ENCODE data around the gene ASIP.
A peak's percentile ranks its signal among the peaks of the same experiment; 100 is the strongest.
"Not testable (repeated sequence)": the region's sequence is repeated elsewhere in the genome, so short reads cannot be mapped to it uniquely, and the experiment has no call there.

Gene ASIP

DNA sequence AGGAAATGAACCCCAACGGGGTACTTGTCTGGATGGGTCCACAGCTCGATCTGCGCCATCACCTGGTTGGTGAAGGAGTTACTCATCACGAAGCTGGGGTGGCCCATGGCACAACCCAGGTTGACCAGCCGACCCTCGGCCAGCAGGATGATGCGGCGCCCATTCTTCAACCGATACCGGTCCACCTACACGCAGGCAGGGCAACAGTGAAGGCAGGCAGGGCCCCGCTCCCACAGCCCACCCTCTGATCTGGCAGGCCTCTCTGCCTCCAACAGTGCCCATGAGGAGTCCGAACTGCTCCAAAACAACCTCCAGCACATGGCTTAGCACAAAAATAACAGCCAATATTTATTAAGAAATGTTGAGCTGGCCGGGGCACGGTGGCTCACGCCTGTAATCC is 44.2 kb downstream of the ASIP start:
- DNase-seq (ENCODE audit: low read depth), result no peak

DNA sequence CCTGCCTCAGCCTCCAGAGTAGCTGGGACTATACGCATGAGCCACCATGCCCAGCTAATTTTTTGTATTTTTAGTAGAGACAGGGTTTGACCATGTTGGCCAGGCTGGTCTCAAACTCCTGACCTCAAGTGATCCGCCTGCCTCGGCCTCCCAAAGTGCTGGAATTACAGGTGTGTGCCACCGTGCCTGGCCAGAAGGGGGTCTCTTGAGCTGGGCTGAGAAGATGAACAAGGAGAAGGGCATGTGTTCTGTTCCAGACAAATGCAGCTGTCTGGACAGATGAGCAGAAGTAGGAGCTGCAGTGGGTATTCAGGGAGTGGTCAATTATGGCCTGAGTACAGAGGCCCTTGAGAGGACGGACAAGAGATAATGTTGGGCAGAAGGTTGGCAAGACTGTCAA is 46.3 kb downstream of the ASIP start:
- DNase-seq (ENCODE audit: low read depth), result not testable (repeated sequence)

DNA sequence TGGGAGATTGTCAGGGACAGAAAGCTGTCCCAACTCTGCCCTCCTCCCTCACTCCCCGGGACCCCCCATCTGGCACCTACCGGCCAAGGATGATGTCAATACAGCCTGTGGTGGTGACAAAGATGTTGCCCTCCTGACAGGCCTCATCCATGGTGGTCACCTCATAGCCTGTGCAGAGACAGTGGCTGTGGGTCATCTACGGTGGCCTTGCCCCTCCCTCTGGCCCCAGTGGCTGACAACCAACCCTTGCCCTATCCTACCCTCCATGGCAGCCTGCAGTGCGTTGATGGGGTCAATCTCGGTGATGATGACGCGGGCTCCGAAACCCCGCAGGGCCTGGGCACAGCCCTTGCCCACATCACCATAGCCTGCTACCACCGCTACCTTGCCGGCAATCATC is 49.2 kb downstream of the ASIP start:
- DNase-seq (ENCODE audit: low read depth), result no peak

DNA sequence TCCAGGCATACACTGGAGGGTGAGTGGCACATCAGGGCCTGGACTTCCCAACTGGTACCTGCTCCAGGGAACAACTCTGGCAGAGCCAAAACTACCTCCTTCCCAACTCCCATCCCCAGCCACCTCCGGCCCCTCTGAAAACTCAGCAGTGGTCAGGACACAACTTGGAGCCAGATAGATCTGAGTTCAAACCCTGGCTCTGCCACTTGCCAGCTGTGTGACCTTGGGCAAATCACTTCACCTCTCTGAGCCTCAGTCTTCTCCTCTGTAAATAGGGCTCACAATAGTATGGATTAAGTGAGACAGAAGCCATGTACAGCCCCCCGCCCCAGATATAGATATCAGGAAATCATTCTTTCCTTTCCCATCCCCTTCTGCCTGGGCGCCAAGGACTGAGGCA is 51.3 kb downstream of the ASIP start:
- DNase-seq (ENCODE audit: low read depth), result no peak

DNA sequence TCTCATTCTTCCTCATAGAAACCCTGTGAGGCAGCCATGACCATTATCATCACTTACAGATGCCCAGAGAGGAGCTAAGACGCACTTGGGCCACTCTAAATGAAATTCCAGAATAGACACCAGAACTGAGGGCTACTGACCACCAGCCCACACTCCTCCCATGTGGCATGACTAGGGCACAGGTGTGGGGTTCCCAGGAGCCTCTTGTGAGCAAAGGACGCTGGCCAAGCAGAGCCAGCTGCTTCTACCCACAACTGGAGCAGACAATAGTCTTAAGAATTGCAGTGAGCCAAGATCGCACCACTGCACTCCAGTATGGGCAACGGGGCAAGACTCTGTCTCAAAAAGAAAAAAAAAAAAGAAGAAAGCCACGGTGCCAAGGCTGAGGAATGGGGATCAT is 51.9 kb downstream of the ASIP start:
- no peak for DNase-seq (ENCODE audit: low read depth)

DNA sequence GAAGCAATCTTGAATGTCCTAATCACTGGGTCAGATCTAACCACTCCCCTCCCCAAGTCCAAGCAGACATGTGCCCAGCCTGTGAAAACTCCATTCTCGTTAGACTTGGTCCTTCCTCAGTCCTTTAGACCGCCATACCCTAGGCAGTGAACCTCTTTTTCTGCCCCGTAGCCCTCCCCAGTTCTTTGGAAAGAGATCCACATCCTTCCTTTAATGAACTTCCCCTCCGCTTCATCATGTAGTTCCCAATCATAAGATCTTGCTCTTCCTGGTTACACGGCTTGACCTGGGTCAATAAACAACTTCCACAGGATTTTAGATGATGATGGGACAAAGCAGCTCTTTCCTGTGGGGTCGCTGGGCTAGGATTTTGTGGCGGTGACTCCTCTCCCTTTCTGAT is 52.4 kb downstream of the ASIP start:
- DNase-seq (ENCODE audit: low read depth), result no peak

DNA sequence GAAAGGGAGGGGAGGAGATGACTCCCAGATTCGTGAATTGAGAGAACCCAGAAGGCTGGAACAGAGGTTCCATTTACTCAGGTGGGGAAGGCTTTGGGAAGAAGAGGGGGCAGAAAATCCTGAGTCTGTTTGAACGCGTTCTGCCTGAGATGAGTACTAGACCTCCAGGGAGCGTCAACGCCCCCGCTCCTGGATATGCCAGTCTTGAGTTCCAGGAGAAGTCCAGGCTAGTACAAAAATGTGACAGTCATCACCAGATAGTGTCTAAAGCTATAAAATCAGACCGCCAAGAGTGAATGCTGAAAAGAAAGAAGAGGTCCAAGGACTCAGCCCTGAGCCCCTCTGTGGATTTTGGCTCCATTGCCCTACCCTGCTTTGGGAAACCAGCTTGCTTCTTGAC is 53.3 kb downstream of the ASIP start:
- no peak for DNase-seq (ENCODE audit: low read depth)

DNA sequence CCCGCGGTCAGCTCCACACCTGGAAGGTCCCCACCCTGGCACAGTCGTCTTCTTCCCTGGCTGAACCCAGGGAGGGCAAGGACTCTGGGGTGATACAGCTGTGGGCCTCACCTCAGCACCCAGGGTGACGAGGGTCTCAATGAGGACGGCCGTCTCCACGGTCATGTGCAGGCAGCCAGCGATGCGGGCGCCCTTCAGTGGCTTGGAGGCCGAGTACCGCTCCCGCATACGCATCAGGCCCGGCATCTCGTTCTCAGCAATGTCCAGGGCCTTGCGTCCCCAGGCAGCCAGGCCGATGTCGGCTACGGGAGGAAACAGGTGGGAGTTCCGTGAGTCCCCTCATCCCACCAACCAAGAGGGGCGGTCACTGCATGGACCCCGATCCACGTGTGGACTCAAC is 54.1 kb downstream of the ASIP start:
- DNase-seq (ENCODE audit: low read depth), result no peak

DNA sequence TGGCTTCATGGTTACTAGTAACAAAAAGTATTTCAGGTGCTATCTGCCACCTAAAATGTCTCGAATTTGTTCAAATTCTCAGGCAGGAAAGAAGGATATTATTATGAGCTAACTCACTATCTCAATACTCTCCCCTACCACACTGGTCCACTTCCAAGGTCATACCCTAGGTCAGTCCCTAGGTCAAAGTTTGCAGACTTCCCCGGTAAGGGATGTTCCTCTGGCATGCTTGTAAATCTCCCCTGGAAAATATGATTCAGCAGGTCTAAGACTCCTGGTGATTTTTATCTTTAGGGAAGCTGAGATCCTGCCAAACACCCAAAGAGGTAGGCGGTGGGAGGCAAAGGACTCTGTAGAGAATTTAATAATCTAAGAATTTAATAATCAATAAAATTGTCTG is 55.2 kb downstream of the ASIP start:
- no peak for DNase-seq (ENCODE audit: low read depth)

DNA sequence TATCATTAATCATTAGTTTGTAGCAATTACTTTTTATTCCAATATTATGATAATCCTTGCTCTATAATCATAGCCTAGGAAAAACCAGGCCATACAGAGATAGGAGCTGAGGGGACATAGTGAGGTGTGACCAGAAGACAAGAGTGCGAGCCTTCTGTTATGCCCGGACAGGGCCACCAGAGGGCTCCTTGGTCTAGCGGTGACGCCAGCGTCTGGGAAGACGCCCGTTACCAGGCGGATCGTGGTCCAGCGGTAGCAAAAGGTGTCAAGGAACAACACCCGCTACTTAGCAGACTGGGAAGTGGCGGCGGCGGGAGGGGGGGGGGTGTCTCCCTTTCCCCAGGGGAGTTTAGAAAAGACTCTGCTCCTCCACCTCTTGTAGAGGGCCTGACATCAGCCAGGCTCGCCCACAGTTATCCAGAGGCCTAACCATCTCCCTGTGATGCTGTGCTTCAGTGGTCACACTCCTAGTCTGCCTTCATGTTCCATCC is 57.1 kb downstream of the ASIP start:
- DNase-seq (ENCODE audit: low read depth), result not testable (repeated sequence)

DNA sequence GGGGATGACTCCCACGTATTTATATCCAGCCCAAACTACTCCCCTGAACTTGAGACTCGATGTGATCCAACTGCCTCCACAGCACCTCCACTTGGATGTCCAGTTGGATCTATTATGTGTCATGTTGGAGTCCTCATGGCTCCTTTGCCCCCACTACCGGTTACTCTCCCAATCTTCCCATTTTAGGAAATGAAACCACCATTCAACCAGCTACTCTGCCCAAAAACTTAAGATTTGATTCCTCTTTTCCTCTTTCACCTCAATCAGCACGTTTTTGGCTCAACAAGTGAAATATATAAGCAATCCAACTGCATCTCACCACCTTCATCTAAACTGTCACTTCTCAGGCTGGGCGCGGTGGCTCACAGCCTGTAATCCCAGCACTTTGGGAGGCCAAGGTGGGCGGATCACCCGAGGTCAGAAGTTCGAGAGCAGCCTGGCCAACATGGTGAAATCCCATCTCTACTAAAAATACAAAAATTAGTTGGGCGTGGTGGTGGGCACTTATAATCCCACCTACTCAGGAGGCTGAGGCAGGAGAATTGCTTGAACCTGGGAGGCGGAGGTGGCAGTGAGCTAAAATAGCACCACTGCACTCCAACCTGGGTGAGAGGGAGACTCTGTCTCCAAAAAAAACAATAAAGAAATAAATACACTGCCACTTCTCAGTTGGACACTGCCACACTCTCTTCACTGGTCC is 58.5 kb downstream of the ASIP start:
- no peak for DNase-seq (ENCODE audit: low read depth)

DNA sequence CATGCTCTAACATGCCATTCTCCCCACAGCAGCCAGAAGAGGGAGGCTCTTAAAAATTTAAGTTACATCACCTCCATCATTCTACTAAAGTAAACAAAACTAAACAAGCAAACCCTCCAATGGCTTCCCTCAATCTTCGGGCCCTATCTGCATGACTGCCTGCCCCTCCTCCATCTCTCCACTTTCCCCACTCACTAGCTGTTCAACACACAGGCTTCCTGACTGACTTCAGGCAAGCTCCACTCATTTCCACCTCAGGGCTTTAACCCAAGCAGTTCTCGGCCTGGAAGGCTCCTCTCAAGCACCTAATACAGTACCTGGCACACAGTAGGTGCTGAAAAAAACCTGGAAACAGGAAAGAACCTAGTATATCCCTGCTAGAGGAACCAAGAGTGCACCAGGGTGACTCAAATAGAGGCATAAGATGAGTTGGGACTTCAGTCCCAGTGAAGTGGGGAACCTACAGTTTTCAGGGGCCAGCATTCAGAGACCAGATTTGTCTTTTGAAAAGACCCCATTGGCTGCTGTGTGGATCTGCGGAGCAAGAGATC is 59.1 kb downstream of the ASIP start:
- DNase-seq (ENCODE audit: low read depth), result no peak

DNA sequence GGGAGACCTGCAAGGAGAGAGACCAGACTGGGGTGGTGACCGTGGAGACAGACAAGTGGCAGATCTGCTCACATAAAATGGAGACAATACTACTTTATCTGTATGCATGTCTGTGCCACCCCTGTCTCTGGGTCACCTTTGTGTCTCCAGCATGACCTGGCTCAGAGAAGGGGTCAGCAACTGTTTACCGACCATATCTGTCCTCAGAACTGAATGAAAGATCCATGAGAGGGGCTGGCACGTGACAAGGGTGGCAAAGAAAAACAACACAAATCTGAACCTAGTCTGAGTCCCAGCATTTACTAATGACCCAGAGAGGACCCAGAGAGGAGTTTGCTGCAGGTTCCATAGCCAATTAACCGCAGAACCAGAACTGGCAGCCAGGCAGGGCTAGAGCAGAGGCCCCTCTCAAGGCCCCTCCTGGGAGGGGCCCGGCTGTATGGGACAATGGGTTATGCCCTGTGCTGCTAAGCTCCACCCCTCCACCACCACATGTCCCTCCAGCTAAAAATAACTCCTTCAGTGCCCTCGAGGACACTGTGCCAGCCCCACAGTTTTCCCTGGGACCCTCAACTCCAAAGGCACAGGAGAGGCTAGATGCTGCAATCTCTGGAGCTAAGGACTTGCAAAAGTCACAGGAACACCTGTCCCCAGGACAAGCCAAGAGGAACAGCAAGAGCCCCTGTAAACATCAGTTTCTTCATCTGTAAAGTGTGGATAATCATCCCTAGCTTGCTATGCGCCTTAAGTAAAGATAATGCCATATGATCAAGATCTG is 59.8 kb downstream of the ASIP start:
- no peak for DNase-seq (ENCODE audit: low read depth)

DNA sequence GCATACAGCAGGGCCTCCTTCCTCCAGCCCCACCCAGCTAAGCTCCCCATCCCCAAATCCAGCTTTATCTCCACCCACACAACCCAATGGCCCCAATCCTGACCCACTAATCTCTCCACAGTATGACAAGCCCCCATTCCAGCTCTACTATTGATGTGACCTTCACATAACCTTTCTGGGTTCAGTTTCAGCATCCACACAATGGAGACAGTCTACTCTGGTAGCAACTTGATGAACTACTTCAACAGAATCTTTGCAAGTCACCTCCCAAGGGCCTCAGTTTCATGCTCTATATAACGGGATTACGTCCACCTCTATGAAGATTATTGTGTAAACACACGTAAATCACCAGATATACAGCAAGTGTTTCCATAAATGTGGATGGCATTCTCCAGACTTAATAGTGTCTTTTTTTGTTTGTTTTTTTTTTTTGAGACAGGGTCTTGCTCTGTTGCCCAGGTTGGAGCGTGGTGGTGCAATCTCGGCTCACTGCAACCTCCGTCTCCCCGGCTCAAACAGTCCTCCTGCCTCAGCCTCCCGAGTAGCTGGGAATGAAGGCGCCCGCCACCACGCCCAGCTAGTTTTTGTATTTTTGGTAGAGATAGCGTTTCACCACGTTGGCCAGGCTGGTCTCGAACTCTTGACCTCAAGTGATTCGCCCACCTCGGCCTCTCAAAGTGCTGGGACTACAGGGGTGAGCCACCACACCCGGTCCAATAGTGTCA is 60.5 kb downstream of the ASIP start:
- DNase-seq (ENCODE audit: low read depth), result no peak

DNA sequence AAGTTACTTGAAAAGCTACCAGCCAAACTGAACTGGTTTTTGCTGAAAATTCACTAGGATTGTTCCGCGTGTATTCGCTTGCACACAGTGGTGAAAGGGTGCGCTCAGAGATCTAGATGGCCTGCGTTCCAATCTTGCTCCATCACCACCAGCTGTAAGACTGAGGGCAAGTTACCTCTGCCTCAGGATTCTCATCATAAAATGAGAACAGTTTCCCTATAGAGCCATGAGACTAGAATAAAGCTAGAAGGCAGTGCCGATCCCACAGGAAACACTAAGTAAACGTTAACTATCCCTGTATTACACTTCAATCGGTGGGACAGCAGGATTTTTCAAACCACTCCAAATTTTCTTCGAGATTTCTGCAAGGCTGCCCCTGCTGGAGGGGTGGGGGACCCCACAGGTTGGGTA is 61.1 kb downstream of the ASIP start:
- no peak for DNase-seq (ENCODE audit: low read depth)

DNA sequence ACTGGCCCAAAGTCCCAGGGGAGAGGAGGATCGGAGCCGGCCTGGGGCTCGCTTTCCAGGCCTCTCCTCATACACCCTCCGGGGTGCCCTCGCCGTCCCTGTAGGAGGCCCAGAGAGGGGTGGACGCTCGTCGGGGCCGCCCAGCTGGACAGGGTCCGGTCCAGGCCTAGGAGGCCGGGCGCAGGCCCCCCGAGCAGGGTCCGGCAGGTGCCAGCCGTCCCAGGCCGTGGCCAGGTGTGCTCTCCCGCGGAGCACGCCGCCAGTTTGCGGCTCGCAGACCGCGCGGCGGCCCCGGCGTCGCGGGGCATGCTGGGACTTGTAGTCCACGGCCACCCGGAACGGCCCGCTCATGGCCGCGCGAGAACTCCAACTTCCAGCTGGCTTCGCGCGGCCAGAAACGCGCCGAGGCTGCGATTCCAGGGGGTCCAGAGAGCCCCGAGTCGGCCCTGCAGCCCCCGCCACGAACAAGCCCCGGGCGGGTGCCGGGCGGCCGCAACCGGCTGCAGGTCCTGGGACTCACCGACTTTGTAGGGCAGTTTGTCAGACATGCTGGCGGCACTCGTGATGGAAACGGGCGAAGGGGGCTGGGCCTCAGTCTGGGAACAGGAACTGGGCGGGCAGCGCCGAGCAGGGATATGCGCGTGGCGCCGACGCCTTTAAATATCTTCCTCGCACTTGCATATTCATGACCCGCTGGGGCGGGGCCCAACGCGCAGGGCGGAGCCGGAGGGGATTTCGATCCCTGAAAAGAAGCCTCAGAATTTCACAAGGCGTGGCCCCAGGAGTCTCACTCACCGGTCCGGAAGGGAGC is 61.7 kb downstream of the ASIP start, which contains the start of gene AHCY:
Gene AHCY, minus strand, starts transcription at position 633 of the 811 bp plus-strand sequence. Its CDS starts 85 bp downstream, at position 548.
- peak; percentile 96 for DNase-seq (ENCODE audit: low read depth)

DNA sequence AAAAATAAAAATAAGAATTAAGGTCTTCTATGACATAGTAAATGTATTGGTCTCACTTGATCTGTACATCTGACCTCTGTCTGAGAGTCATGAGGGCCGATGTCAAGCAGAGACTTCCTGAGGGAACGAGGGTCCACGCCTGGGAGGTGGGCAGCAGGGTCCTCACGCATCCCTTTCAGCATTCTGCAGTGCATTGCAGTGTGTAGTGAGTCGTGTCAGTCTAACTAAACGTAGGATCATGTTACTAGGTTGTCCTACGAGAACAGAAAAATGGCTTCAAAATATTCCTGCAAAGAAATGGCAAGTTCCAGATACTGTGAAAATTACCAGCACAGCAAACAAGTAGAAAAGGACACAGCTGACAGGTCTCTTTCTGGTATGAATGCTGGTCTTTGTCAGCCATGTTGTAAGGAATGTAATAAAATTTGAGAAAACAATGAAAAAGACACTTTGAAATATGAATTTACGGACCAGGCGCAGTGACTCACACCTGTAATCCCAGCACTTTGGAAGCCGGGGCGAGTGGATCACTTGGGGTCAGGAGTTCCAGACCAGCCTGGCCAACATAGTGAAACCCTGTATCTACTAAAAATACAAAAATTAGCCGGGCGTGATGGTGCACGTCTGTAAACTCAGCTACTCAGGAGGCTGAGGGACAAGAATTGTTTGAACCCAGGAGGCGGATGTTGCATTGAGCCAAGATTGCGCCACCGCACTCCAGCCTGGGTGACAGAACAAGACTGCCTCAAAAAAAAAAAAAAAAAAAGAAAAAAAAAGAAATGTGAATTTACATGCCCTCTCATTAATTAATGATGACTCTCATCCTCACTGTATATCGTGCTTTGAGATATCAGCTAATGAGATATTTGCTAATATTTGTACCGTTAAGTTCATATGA is 64.4 kb downstream of the ASIP start:
- DNase-seq (ENCODE audit: low read depth), result no peak

DNA sequence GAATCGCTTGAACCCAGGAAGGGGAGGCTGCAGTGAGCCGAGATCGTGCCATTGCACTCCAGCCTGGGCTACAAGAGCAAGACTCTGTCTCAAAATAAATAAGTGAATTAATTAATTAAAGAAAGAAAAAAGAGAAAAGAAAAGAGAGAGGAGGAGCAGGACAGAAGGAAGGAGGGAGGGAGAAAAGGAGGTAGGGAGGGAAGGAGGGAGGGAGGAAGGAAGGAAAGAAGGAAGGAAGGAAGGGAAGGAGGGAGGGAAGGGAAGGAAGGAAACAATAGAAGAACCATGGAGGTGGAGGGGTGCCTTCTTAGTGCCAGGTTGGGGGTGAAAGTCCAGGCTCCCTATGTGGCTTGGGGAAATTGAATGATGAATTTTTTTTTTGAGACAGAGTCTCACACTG is 68.5 kb downstream of the ASIP start:
- no peak for DNase-seq (ENCODE audit: low read depth)

DNA sequence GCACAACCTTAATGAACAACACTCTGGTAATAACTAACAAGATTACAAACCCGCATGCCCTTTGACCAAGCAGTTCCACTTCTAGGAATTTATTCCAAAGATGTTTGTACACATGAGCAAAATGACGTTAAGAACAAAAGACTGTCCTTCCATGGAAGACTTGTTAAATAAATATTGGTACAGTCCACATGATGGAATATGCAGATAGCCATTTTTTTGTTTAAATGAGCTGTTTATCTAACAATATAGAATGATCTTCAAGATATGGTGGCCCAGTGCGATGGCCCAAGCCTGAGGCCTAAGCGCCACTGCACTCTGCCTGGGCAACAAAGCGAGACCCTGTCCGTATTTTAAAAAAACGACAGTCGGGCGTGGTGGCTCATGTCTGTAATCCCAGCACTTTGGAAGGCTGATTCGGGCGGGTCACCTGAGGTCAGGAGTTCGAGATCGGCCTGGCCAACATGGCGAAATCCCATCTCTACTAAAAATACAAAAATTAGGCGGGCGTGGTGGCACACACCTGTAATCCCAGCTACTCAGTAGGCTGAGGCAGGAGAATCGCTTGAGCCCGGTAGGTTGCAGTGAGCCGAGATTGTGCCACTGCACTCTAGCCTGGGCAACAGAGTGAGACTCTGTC is 69.4 kb downstream of the ASIP start:
- no peak for DNase-seq (ENCODE audit: low read depth)

Measured in HS-27A (cell line).